Measurements from ENCODE around the gene CHCHD6. TPM values are rescaled to one million over a fixed set of nuclear protein-coding genes. Genes with fewer than 3 reads are reported as not detected.

CHCHD6 gene
- total RNA-seq, 1 donor from 2014 or later: 13.1 TPM

DNA sequence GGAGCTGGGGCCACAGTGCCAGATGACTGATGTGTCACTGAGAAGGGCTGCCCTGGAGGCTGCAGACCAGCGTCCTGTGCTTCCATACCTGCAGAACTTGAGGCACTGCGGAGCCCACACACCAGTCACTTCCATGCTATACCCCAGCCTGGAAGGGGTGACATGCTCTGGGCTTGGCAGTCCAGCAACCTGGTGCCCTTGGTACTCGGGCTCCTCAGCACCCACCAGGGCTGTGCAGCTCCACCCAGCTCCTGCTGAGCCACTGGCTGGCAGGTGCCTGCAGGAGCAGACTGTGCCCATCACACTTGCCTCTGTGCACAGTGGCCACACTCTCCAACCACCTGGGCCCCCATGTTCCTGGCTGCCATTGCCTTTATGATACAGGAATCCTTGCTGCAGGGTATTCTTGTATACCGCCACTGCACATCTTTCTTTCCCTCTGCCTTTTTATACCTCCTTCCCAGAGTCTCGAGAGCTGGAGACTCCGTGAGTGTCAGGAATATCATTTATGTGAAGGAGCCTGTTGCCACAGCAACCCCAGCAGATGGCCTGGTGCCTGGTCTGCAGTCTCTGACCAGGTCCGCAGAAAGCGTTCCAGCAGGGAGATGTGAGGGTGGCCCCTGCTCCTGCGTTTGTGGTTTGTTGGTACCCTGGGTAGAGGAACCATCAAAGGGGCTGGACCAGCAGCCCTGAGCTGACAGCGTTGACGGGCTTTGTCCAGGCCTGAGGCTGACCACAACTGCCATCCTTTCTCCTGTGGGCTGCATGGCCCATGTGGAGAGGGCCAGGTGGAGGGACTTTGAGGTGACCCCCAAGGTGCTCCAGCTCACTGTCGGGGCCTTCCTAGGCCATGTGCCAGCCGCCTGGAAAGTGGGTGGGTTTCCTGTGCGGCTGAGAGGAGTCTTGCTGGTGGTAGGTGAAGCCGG is 185.5 kb downstream of the CHCHD6 start:
- Mint-ChIP-seq H3K36me3 (ENCODE audit: unreplicated experiment) (peaks cover 2% of the 10 kb centered on the region), H3K4me3 (ENCODE audit: unreplicated experiment) (no peak overlapping the region), H3K27me3 (ENCODE audit: unreplicated experiment) (no peaks in the 10 kb centered on the region), H3K9me3 (ENCODE audit: unreplicated experiment) (no peaks in the 10 kb centered on the region), H3K27ac (ENCODE audit: unreplicated experiment) (no peak overlapping the region), H3K4me1 (ENCODE audit: unreplicated experiment) (no peaks in the 10 kb centered on the region)
- TF ChIP-seq, protein P1, sequence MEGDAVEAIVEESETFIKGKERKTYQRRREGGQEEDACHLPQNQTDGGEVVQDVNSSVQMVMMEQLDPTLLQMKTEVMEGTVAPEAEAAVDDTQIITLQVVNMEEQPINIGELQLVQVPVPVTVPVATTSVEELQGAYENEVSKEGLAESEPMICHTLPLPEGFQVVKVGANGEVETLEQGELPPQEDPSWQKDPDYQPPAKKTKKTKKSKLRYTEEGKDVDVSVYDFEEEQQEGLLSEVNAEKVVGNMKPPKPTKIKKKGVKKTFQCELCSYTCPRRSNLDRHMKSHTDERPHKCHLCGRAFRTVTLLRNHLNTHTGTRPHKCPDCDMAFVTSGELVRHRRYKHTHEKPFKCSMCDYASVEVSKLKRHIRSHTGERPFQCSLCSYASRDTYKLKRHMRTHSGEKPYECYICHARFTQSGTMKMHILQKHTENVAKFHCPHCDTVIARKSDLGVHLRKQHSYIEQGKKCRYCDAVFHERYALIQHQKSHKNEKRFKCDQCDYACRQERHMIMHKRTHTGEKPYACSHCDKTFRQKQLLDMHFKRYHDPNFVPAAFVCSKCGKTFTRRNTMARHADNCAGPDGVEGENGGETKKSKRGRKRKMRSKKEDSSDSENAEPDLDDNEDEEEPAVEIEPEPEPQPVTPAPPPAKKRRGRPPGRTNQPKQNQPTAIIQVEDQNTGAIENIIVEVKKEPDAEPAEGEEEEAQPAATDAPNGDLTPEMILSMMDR (IDR thresholded peaks at IDR 0.05): no peak
- DNase-seq (ENCODE audit: extremely low spot score, unreplicated experiment): no peak

DNA sequence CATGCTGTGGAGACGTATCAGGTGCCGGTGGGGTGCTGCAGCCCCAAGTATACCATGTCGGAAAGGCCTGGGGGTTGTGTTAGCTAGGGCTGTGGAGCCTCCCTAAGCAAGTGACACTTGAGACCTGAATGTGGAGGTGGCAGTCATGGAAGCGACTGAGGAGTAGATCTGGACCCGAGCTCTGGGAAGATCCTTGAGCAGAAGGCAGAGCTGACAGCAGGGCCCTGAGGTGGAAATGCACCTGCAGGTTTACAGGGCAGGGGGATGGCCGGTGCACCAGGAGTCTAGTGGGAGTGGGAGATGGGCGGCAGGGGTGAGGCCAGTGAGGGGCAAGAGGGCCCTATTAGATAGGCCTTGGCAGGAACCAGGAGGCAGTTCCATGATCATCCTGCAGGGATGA is 187.1 kb downstream of the CHCHD6 start:
- DNase-seq (ENCODE audit: extremely low spot score, unreplicated experiment): no peak
- peaks cover 2% of the 10 kb centered on the region for H3K36me3 Mint-ChIP-seq (ENCODE audit: unreplicated experiment)
- no peak overlapping the region for H3K4me3 Mint-ChIP-seq (ENCODE audit: unreplicated experiment)
- H3K4me1 Mint-ChIP-seq (ENCODE audit: unreplicated experiment): peaks cover 13% of the 10 kb centered on the region
- no peaks in the 10 kb centered on the region for H3K9me3 Mint-ChIP-seq (ENCODE audit: unreplicated experiment)
- H3K27me3 Mint-ChIP-seq (ENCODE audit: unreplicated experiment): no peaks in the 10 kb centered on the region
- TF ChIP-seq, protein P1 (IDR thresholded peaks at IDR 0.05): no peak
- no peak overlapping the region for H3K27ac Mint-ChIP-seq (ENCODE audit: unreplicated experiment)

DNA sequence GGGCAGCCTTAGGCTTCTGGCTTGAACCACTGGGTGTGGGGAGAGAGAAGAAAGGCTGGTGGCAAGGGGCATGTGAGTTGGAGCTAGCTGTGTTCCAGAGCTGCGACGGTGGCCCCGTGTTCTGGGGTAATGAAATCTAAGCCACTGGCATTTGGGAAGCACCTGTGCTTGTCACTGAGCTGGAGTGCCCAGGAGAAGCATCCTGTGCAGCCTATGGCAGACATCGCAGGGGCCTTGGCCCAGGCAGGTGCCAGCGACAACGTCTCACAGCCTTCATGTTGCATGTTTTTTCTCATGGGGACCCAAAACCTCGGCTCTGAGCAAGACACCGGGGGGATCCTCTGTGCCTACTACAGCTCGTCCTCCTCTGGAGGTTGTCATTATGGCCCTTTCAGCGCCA is 187.8 kb downstream of the CHCHD6 start:
- TF ChIP-seq, protein P1 (IDR thresholded peaks at IDR 0.05): no peak
- Mint-ChIP-seq H3K36me3 (ENCODE audit: unreplicated experiment) (peaks cover 2% of the 10 kb centered on the region), H3K27ac (ENCODE audit: unreplicated experiment) (no peak overlapping the region), H3K4me3 (ENCODE audit: unreplicated experiment) (no peak overlapping the region), H3K27me3 (ENCODE audit: unreplicated experiment) (no peaks in the 10 kb centered on the region), H3K4me1 (ENCODE audit: unreplicated experiment) (peaks cover 18% of the 10 kb centered on the region), H3K9me3 (ENCODE audit: unreplicated experiment) (no peaks in the 10 kb centered on the region)
- no peak for DNase-seq (ENCODE audit: extremely low spot score, unreplicated experiment)

DNA sequence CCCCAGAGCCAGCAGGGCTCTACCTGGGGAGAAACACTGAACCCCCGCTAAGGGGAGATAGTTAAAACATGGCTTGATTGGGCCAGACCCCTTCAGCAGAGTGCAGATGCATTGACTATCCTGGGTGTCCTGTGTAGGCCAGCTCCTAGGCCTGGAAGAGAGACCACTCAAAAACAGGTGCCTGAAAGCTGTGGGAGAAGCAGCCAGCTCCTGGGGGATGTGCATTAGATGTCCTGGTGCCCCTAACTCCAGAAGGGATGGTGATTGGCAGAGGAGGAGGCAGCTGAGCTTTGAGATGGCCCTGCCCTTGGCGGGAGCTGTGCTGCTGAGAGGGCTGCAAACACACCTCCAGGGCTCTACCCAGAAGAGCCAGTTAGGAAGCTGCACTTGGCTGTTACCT is 189.6 kb downstream of the CHCHD6 start:
- DNase-seq (ENCODE audit: extremely low spot score, unreplicated experiment): no peak
- TF ChIP-seq, protein P1 (IDR thresholded peaks at IDR 0.05): no peak
- Mint-ChIP-seq H3K27me3 (ENCODE audit: unreplicated experiment) (no peaks in the 10 kb centered on the region), H3K4me3 (ENCODE audit: unreplicated experiment) (no peak overlapping the region), H3K27ac (ENCODE audit: unreplicated experiment) (no peak overlapping the region), H3K9me3 (ENCODE audit: unreplicated experiment) (no peaks in the 10 kb centered on the region), H3K4me1 (ENCODE audit: unreplicated experiment) (peaks cover 22% of the 10 kb centered on the region), H3K36me3 (ENCODE audit: unreplicated experiment) (no peaks in the 10 kb centered on the region)

DNA sequence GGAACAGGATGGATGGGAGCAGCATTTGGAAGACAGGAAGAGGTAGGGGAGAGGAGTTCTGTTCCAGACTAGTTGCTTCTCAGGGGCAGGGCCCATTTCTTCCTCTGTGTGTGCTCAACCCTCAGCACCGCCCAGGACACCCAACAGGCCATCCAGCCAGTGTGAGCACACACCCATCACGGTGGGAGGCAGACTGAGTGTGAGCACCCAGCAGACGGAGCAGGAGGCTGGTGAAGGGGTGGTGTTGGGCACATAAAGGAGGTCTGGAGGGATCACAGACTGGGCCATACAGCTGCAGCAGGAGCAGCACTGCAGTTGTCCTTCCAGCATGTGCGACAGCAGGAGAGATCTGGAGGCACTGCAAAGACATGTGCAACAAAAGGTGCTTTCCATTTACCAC is 190.4 kb downstream of the CHCHD6 start:
- H3K4me1 Mint-ChIP-seq (ENCODE audit: unreplicated experiment): peaks cover 22% of the 10 kb centered on the region
- TF ChIP-seq, protein P1 (IDR thresholded peaks at IDR 0.05): no peak
- no peaks in the 10 kb centered on the region for H3K9me3 Mint-ChIP-seq (ENCODE audit: unreplicated experiment)
- H3K36me3 Mint-ChIP-seq (ENCODE audit: unreplicated experiment): no peaks in the 10 kb centered on the region
- no peak overlapping the region for H3K4me3 Mint-ChIP-seq (ENCODE audit: unreplicated experiment)
- no peak overlapping the region for H3K27ac Mint-ChIP-seq (ENCODE audit: unreplicated experiment)
- H3K27me3 Mint-ChIP-seq (ENCODE audit: unreplicated experiment): no peaks in the 10 kb centered on the region
- no peak for DNase-seq (ENCODE audit: extremely low spot score, unreplicated experiment)
